PC-3 (cell line): Measurements from ENCODE around the gene CHST9. TPM values are rescaled to one million over a fixed set of nuclear protein-coding genes. Genes with fewer than 3 reads are reported as not detected.

ENCODE experiments used
- ATAC-seq: fragments of 200-7000 bp; cut with Tn5 transposase; 2 replicates; pipeline ENCODE4 v1.9.1; 2020; ENCODE audit warnings: mild to moderate bottlenecking, moderate library complexity
- BruUV-seq: library from RNA; stranded (reverse); fragments of 400-500 nt; replicated peaks from 2 replicates; lab custom pipeline; 2021; lab: Mats Ljungman, UMichigan
- CTCF ChIA-PET: fragments of 300-600 bp; sonication (Branson Sonifier 250); formaldehyde crosslinking; loops from one replicate; lab custom pipeline; 2022; ENCODE audit warnings: antibody characterized with exemption; lab: Charles Lee
- POLR2A ChIA-PET: fragments of 300-600 bp; sonication (Branson Sonifier 250); formaldehyde crosslinking; loops from one replicate; lab custom pipeline; 2022; ENCODE audit warnings: antibody characterized with exemption; ENCODE audit not compliant: unreplicated experiment; lab: Charles Lee
- DNase-seq: peaks from one replicate; pipeline ENCODE4 v3.0.0-alpha.2; 2015
- H2AFZ ChIP-seq: fragments of 300-600 bp; sonication (generic); 2 replicates; pipeline ENCODE4 v1.6.0; 2016; ENCODE audit warnings: antibody characterized with exemption, low read length
- H3F3A ChIP-seq: fragments of 300-600 bp; sonication (generic); one replicate; pipeline ENCODE4 v1.6.0; 2017; ENCODE audit warnings: antibody characterized with exemption, low read length, control low read depth, mild to moderate bottlenecking; ENCODE audit not compliant: unreplicated experiment
- H3K27ac ChIP-seq: fragments of 300-600 bp; sonication (generic); 2 replicates; pipeline ENCODE4 v1.5.1; 2016; ENCODE audit warnings: mild to moderate bottlenecking, low read length
- H3K27me3 ChIP-seq: fragments of 300-600 bp; sonication (generic); 2 replicates; pipeline ENCODE4 v1.6.1; 2016; ENCODE audit warnings: low read length, mixed read lengths
- H3K36me3 ChIP-seq: fragments of 300-600 bp; sonication (generic); 2 replicates; pipeline ENCODE4 v1.6.1; 2016; ENCODE audit warnings: low read depth, mixed run types, low read length, mixed read lengths
- H3K4me1 ChIP-seq: fragments of 300-600 bp; sonication (generic); 2 replicates; pipeline ENCODE4 v1.5.1; 2016; ENCODE audit warnings: low read length; ENCODE audit not compliant: insufficient read depth
- H3K4me2 ChIP-seq: fragments of 300-600 bp; sonication (generic); 2 replicates; pipeline ENCODE4 v1.6.0; 2016; ENCODE audit warnings: low read length
- H3K4me3 ChIP-seq: fragments of 300-600 bp; sonication (generic); 2 replicates; pipeline ENCODE4 v1.5.1; 2016; ENCODE audit warnings: mild to moderate bottlenecking, low read length, mixed read lengths
- H3K79me2 ChIP-seq: fragments of 300-600 bp; sonication (generic); 2 replicates; pipeline ENCODE4 v1.6.1; 2017; ENCODE audit warnings: low read length, mixed read lengths
- H3K9ac ChIP-seq: fragments of 300-600 bp; sonication (generic); 2 replicates; pipeline ENCODE4 v1.6.0; 2016; ENCODE audit warnings: mild to moderate bottlenecking, low read length
- H3K9me2 ChIP-seq: fragments of 300-600 bp; sonication (generic); replicated peaks from 2 replicates; pipeline ENCODE4 v1.6.1; 2016; ENCODE audit warnings: mixed run types, low read length, mixed read lengths
- H3K9me3 ChIP-seq: fragments of 300-600 bp; sonication (generic); 2 replicates; pipeline ENCODE4 v1.6.1; 2016; ENCODE audit warnings: low read length, mixed read lengths
- H4K20me1 ChIP-seq: fragments of 300-600 bp; sonication (generic); 2 replicates; pipeline ENCODE4 v1.6.1; 2016; ENCODE audit warnings: low read length, mixed read lengths
- CTCF ChIP-seq: fragments of 300-600 bp; sonication (generic); conservative IDR thresholded peaks from 2 replicates; pipeline ENCODE4 v1.5.1; 2017; ENCODE audit warnings: antibody characterized with exemption, low read depth, mild to moderate bottlenecking, low read length
- EZH2 ChIP-seq: fragments of 300-600 bp; sonication (generic); IDR thresholded peaks from one replicate; pipeline ENCODE4 v1.6.1; 2017; ENCODE audit warnings: antibody characterized with exemption, mild to moderate bottlenecking, low read length; ENCODE audit not compliant: unreplicated experiment
- EZH2phosphoT487 ChIP-seq: fragments of 300-600 bp; sonication (generic); IDR thresholded peaks from 2 replicates; pipeline ENCODE4 v1.6.1; 2018; ENCODE audit warnings: mild to moderate bottlenecking, antibody characterized with exemption, low read length, borderline replicate concordance
- intact Hi-C: fragments of 100-400 bp; cut with micrococcal nuclease; formaldehyde crosslinking; loops from 2 replicates; pipeline ENCODE4 v1.9.0; 2023
- total RNA-seq: library from RNA; depleted of rRNA; stranded (reverse); fragments of >200 nt; gene quantifications from 2 replicates; pipeline ENCODE4 v1.2.3, GENCODE V29; 2014

The CHST9 gene
- total RNA-seq, 1 experiment from 2014 or later = not detected

- no TSS peak for BruUV-seq
- no peaks in the 10 kb centered on the region for H3K9me2 ChIP-seq
- no peaks in the 10 kb centered on the region; the same call in 1 of the 2 replicates for H3K27me3 ChIP-seq
- H3K4me3 ChIP-seq = no peak overlapping the region
- no peak overlapping the region for H3K27ac ChIP-seq
- no peaks in the 10 kb centered on the region for H3K4me1 ChIP-seq
- H3F3A ChIP-seq = no peaks in the 10 kb centered on the region
- intact Hi-C loops = no loop called here
- H2AFZ ChIP-seq = no peak overlapping the region
- ATAC-seq = no peak
- ChIA-PET CTCF (no interaction called here), POLR2A (no interaction called here)
- no peak overlapping the region for H3K4me2 ChIP-seq
- DNase-seq = no peak
- no peaks in the 10 kb centered on the region for H4K20me1 ChIP-seq
- no peaks in the 10 kb centered on the region for H3K9me3 ChIP-seq
- TF ChIP-seq CTCF = no peak
- TF ChIP-seq EZH2phosphoT487 = no peak
- H3K9ac ChIP-seq = no peak overlapping the region
- H3K79me2 ChIP-seq = no peaks in the 10 kb centered on the region
- no peaks in the 10 kb centered on the region for H3K36me3 ChIP-seq
Measured at GRCh38 chr18:26902291-26902690, 282.8 kb downstream of the CHST9 start.

DNA sequence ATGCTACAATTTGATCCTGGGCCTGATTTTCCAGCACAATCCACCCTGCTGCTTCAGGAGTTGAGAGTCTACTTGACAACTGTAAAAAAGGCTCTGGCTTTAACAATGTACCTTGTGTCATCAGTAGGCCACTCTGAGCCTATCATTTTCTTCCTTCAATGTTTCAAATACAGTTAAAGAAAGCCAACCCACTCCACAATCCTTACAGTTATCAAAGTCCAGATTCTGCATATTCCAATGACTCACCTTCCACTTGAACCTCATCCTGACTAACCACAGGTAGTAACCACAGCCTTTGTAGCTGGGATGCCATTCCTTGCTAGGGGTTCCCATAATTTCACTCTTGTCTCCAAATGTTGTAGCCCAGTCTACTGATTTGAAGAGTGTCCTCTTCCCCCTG, 284.1 kb downstream of the CHST9 start:
- no TSS peak for BruUV-seq
- Histone ChIP-seq H3K36me3 (no peaks in the 10 kb centered on the region), H3K4me3 (no peak overlapping the region), H3K27ac (no peak overlapping the region), H2AFZ (no peak overlapping the region), H4K20me1 (no peaks in the 10 kb centered on the region), H3K9ac (no peak overlapping the region), H3K4me2 (no peak overlapping the region), H3F3A (no peaks in the 10 kb centered on the region), H3K4me1 (no peaks in the 10 kb centered on the region), H3K9me2 (no peaks in the 10 kb centered on the region), H3K9me3 (no peaks in the 10 kb centered on the region), H3K79me2 (no peaks in the 10 kb centered on the region), H3K27me3 (no peaks in the 10 kb centered on the region)
- intact Hi-C loops = no loop called here
- TF ChIP-seq EZH2 = no peak
- no peak for TF ChIP-seq EZH2phosphoT487
- no peak for TF ChIP-seq CTCF
- POLR2A ChIA-PET = no interaction called here
- ATAC-seq (no peak), DNase-seq (no peak)
- CTCF ChIA-PET = no interaction called here

- ChIA-PET POLR2A (no interaction called here), CTCF (no interaction called here)
- no TSS peak for BruUV-seq
- no peak overlapping the region for H2AFZ ChIP-seq
- H3K4me3 ChIP-seq = no peak overlapping the region
- no peaks in the 10 kb centered on the region for H3K79me2 ChIP-seq
- ATAC-seq (no peak), DNase-seq (no peak)
- intact Hi-C loops = no loop called here
- no peaks in the 10 kb centered on the region for H3K4me1 ChIP-seq
- H3K4me2 ChIP-seq = no peak overlapping the region
- no peaks in the 10 kb centered on the region for H3F3A ChIP-seq
- no peak overlapping the region for H3K9ac ChIP-seq
- no peaks in the 10 kb centered on the region for H4K20me1 ChIP-seq
- H3K36me3 ChIP-seq = no peaks in the 10 kb centered on the region
- no peak overlapping the region for H3K27ac ChIP-seq
- TF ChIP-seq CTCF = no peak
- no peak for TF ChIP-seq EZH2phosphoT487
- TF ChIP-seq EZH2 = no peak
- H3K9me2 ChIP-seq = no peaks in the 10 kb centered on the region
- peaks cover 23% of the 10 kb centered on the region for H3K27me3 ChIP-seq
- H3K9me3 ChIP-seq = no peaks in the 10 kb centered on the region
Measured at GRCh38 chr18:26894426-26894825, 290.7 kb downstream of the CHST9 start.
